ENCODE measurements around the gene EEF1B2.
A peak's percentile ranks its signal among the peaks of the same experiment; 100 is the strongest.
"Not testable (repeated sequence)": the region's sequence is repeated elsewhere in the genome, so short reads cannot be mapped to it uniquely, and the experiment has no call there.

Gene EEF1B2

GRCh38 chr2:206159346-206160124, at the start of gene EEF1B2, which contains the start of gene NDUFS1:
Gene EEF1B2 (plus strand): TSS chr2:206159895. CDS start chr2:206159980, 85 bp downstream.
Gene NDUFS1 (minus strand): TSS chr2:206159444. CDS start chr2:206153678, 5,766 bp downstream.
- DNase-seq: peak; percentile 96

GRCh38 chr2:206112108-206112507, 47.6 kb upstream of the EEF1B2 start:
- no peak for DNase-seq

- DNase-seq: no peak
Observed at GRCh38 chr2:206112846-206113547, 46.7 kb upstream of the EEF1B2 start.

- DNase-seq: no peak
Observed at GRCh38 chr2:206115026-206115578, 44.6 kb upstream of the EEF1B2 start.

GRCh38 chr2:206116278-206116677, 43.4 kb upstream of the EEF1B2 start:
- DNase-seq: no peak

DNA sequence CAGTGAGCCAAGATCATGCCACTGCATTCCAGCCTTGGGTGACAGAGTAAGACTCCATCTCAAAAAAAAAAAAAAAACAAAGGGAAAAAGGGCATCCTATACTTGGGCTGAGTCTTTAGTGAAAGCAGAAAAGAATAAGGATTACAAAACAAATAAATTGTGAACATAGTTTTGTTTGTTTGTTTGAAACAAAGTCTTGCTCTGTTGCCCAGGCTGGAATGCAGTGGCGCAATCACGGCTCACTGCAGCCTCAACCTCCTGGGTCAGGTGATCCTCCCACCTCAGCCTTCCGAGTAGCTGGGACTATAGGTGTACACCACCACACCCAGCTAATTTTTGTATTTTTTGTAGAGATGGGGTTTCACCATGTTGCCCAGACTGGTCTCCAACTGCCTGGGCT, 37.1 kb upstream of the EEF1B2 start:
- DNase-seq: not testable (repeated sequence)

- DNase-seq: no peak
Observed at GRCh38 chr2:206125901-206126300, 33.8 kb upstream of the EEF1B2 start.

- DNase-seq: no peak
Observed at GRCh38 chr2:206127656-206128055, 32.0 kb upstream of the EEF1B2 start.

DNA sequence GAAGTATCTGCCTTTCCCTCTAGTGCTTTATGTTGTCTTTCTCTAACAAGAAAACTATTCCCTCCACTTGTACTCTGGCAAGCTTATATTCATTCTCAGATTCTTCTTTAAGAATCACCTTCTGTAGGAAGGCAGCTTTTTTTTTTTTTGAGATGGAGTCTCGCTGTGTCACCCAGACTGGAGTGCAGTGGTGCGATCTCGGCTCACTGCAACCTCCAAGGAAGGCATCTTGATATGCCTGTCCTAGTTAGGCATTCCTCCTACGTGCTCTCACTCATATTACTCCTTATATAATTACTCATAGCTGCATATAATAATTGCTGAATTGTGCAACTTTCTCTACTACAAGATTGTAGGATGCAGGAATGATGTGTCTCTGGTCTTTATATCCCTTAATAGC, 16.2 kb upstream of the EEF1B2 start:
- no peak for DNase-seq

GRCh38 chr2:206144383-206144782, 15.3 kb upstream of the EEF1B2 start:
- no peak for DNase-seq

- no peak for DNase-seq
Observed at GRCh38 chr2:206145665-206146064, 14.0 kb upstream of the EEF1B2 start.

DNA sequence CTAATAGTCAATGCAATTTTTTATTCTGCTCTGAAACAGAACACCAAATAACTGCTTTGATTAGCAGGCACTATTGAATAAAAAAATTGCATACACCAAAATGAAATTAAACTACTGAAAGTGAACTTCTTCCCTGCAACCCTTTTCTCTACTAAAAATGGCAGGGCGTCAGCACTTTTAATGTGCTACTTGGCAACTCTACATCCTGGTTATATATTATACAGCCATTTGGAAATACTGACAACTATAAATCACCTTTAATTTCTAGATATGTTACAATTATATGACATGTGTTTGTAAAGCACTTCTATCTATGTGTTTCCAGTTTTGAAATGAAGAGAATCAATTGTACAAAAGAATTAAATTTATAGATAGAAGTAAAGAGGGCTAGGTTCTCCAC, 10.4 kb upstream of the EEF1B2 start:
- DNase-seq: no peak

DNA sequence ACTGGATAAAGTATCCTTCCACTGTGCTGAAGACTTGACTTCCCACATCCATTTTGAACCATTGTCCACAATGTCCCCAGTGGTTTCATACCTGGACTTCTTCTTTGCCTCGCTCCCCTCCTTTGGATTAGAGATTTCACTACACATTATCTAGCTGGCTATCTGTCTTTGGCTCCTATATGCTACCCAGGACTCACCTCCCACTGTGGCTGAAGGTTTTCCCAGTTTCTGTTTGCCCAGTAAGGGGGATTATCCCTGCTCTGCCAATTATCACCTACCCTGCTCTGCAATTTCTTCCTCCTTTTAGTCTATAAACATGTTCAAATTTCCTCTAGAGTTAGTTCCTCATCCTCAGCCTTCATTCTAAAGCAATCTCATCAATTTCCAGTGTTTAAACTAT, 9.5 kb upstream of the EEF1B2 start:
- DNase-seq: no peak

DNA sequence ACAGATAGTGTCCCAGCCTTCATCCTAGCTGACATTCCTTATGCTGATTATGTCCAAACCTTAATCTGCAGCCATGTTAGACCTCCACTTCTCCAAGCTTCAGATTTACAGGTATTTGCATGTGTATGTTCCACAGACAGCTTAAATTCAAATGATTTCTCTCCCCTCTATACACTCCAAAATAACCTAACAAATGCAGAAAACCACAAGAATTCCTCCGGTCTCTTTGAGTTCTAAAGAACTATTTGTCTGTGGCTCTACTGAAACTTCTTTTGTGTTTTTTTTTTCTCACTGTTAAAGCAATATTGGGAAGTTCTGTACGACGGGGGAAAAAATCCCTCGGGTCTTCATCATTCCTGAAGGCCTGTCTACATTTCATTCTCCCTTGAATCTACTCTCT, 9.1 kb upstream of the EEF1B2 start:
- no peak for DNase-seq

DNA sequence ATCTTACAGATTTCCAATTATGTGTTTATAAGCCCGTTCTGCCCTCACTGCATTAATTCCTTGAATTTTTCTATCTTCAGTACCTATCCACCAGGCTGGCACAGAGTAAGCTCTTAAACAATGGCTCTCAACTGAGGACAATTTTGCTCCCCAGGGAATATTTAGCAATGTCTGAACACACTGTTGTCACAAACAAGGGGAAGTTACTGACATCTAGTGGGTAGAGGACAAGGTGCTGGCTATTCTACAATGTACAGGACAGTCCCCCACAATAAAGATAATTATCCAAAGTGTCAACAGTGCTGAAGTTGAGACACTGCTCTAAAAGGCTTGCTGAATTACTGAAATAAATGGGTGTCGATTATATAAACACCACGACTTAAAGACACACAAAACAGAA, 5.5 kb upstream of the EEF1B2 start:
- DNase-seq: no peak

- not testable (repeated sequence) for DNase-seq
Observed at GRCh38 chr2:206157014-206157413, 2.7 kb upstream of the EEF1B2 start.

GRCh38 chr2:206158563-206159345, 941 bp upstream of the EEF1B2 start:
- DNase-seq: no peak

GRCh38 chr2:206160125-206160806, 571 bp downstream of the EEF1B2 start:
- peak; percentile 71 for DNase-seq

DNA sequence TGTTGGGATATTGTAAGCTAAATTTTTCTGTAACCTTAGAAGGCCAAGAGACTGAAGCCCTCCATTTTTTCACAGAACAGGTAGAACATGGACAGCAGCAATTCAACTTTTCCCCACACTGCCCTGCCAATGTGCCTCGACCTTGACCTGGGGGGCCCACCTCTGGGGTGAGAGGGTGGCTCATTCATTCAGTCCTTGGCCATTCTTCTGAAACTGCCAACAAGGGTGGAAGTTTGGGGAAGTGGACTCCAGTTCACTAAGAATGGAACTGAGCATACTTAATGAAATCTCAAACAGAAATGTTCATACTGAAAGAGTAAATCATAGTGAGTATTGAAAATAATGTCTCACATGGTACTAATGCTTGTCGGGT, 1.1 kb downstream of the EEF1B2 start:
- DNase-seq: no peak

DNA sequence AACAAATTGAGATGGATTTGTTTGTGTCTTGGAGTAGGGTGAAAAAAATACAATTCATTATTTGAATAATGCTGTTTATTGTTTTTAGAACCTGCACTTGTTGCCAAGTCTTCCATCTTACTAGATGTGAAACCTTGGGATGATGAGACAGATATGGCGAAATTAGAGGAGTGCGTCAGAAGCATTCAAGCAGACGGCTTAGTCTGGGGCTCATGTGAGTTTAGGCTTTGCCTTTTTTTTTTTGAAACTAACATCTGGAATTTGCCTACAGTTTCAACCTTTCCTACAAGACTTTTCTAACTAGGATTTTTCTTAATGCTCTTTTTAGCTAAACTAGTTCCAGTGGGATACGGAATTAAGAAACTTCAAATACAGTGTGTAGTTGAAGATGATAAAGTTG, 2.7 kb downstream of the EEF1B2 start:
- DNase-seq: not testable (repeated sequence)

GRCh38 chr2:206163251-206163880, 3.7 kb downstream of the EEF1B2 start:
- no peak for DNase-seq

DNA sequence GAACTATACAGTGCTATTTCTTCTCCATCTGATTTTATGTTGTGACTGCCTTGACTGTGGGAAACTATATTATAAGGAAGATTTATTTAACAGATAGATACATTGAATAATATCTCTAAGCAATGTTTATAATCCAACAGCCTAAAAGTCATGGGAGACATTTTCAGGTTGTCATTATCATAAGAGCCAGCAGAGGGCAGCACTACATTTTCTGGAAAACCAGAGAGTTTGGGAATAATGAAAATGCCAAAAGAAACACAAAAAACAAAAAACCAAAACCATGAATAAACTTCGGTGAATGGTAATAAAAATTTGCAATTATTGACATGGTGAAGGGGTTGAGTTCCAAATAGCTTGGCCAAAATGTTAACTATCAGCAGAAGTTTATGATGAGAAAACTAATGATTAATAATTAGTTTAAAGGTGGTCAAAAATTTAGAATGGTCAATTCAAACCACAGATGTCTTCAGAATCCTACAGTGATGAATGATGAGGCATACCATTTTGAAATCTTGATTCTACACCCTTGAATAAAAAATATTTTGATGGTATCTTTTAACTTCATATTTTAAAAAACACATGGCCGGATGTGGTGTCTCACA, 4.7 kb downstream of the EEF1B2 start:
- DNase-seq: peak; percentile 48

Measured in CD4-positive, alpha-beta T cell treated with Interleukin-17A for 4 hours (primary cell).